NCI-H524 (cell line): ENCODE measurements around the gene MAN1A2.
"Not testable (repeated sequence)": the region's sequence is repeated elsewhere in the genome, so short reads cannot be mapped to it uniquely, and the experiment has no call there.

Experiments
- DNase-seq, 2 experiments: peaks; one replicate each; lab custom pipeline; 2025; lab: John Stamatoyannopoulos, UW

Gene MAN1A2

DNA sequence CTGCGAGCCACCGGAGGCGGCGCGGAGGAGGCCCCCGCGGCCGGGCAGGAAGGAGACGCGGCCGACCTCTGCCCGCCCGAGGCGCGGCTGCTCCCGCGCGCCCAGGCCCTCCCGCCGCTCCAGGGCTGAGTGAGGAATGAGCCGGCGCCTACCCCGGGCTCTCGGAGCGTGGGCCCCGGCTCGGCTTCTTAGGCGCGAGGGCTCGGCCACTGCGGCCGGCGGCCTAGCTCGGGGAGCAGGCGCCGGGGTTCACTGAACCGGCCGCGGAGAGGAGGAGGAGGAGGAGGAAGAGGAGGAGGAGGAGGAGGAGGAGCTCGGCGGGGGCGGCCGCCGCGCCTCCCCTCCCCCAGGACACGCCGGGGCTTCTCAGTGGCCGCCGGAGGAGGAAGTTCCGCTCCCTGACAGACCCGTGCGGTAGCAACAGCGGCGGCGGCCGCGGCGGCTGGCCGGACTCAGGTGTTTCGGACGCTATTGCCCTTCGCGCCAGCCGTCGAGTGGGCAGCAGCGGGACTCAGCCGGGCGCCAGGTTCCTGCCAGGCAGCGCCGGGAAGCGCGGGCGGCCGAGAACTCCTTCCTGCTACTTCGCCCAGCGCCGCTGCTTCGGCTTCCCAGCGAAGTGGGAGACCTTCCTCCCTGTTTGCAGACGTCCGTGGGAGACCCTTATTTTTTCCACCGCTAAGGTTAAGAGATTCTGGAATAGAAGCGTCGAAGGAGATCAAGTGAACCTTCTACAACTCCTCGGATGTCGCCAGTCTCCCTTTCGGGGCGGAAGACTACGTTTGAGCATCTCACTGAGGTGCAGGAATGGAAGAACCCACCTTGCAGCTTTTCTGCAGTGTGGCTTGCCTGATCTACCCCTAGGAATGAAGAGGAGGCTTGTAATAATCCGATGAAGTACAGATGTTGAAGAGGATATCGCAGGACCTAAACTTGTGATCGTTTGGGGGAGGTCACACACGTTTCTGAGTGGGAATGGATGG is at the start of gene MAN1A2:
MAN1A2 (plus strand) TSS at position 404 of the 980 bp plus-strand sequence. CDS start 735 bp downstream, outside the sequence.
- DNase-seq, result peak; percentile 53 to 73

- DNase-seq, result no peak
These were observed 49.2 kb upstream of the MAN1A2 start for GRCh38 chr1:117318011-117318410.

DNA sequence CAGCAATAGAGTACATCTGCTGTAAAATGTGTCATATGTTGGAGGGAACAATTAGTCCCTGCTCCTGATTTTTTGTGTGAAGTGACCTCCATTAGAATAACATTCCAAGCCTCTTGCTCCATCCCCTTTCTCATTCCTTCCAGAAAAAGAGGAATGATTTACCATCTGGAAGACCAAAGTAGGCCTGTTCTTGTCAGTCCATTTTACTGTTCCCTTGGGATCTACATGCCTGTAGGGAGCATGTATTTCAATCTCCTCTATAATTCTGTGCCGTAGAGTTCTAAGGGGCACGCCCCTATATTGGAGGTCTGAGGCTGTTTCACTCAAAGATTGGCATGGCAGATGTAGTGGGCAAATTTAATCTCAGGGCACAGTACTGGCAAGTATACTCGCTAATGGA is 48.8 kb upstream of the MAN1A2 start:
- peak; percentile 9 to 58 for DNase-seq

DNA sequence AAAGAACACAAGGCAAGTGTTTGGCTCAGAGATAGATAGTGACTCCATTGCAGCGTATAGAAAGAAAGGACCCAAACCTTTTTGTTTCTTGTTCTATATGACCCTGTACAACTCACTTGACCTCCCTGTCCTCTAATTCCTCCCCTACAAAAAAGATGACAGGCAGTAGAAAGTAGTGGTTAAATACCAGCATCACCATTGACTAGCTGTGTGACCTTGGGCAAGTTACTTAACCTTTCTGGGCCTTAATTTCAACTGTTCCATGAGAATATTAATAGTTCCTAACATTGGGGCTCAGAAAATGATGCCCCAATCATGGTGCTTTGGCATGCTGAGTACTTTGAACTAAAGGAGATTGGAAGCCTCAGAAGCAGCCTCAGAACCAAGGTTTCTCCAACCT is 46.7 kb upstream of the MAN1A2 start:
- no peak for DNase-seq

GRCh38 chr1:117321680-117322609 is 45.3 kb upstream of the MAN1A2 start:
- DNase-seq, result no peak

GRCh38 chr1:117324357-117324756 is 42.9 kb upstream of the MAN1A2 start:
- no peak for DNase-seq

GRCh38 chr1:117326035-117326434 is 41.2 kb upstream of the MAN1A2 start:
- not testable (repeated sequence) for DNase-seq

DNA sequence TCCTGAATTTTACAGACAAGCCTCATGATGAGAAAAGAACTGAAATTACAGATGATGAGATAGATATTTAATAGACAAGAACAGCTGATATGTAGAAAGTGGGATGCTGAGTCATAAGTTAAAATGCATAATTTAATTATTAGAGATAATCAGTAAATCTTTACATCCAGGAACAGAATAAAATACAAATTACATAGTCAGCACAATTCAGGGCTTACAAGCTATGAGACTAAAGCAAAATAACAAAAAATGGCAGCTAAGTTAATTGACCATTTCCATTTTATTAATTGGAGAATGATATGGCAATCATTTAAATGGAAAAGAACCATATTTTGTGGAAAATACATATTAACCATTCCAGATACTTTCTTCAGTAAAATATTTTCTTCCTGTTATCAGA is 40.2 kb upstream of the MAN1A2 start:
- DNase-seq, result no peak

DNA sequence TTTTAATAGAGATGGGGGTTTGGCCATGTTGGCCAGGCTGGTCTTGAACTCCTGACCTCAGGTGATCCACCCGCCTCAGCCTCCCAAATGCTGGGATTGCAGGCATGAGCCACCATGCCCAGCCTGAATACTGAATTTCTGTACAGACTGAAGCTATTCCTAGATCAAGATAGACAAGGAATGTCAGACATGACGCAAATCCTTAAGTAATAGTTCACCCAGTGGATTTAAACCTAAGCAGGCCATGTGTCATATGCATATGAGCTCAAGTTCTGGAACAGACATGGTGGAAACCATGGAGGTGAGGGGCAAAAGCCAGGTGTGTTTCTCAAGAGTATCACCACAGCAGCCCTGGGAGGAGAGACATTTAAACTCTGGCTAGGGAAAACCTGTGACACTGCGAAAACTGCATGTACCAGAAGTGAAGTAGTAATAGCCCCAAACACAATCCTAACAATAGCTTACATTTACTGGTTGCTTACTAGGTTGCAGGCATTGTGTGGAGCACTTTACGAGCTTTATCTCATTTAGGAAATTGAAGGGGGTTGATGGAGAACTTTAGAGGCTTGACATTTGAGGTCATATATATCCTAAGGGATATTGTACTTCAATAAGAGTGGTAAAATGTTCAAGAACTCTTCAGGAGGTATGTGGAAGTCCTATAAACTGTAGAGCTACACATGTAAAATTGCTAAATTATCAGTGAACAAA is 31.7 kb upstream of the MAN1A2 start:
- DNase-seq, result no peak

DNA sequence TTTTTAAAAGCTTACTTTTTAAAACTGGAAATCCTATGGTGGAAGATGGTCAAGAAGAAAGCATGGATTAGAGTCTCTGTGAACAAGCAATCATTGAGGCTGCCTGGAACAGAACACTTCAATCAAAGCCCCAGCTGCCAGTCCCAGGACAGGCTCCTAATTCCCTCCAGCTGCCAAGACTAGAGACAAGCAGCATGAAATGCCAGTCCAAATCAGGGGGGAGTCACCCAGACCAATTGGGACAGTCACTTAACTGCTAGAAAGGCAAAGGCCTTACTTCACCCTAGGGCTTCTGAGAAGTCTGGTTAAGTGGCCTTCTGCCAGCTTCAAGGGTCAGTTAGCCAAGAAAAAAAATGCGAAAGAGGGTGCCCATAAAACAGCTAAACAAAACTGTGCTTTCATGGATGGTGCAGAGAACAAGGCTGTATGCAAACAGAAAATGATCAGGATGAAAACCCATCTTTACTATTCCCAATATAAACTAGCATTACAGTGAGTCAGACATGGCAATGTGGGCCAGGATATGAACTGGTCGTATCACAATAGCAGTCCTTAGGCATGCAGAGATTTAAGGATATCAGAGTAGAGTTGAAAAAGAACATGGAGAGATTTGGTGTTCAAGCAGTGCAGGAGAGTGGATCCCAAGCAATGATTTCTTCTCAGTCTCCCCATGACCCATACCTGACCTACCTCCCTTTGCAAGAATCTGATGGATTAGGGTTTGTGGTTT is 31.0 kb upstream of the MAN1A2 start:
- peak; percentile 52 to 70 for DNase-seq

GRCh38 chr1:117339866-117340700 is 27.2 kb upstream of the MAN1A2 start:
- peak in 1 of 2 experiments; percentile 7 for DNase-seq

DNA sequence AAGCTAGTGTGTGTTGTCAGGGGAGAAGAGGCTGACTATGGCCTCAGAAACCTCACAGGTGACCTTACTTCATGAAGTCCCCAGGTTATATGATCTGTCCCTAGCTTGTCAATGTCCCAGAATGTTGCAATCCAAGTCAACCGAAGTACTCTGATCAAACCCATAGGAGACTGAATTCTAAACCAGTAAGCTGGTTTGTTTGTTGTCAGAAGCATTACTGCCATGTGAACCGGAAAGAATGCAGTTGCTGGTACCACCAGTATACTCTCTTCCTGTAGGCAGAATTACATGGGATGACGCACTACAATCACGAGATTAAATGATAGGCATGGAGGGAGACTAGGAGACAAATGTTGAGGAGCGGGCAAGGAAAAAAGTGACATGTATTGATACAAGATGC is 26.1 kb upstream of the MAN1A2 start:
- DNase-seq, result no peak

DNA sequence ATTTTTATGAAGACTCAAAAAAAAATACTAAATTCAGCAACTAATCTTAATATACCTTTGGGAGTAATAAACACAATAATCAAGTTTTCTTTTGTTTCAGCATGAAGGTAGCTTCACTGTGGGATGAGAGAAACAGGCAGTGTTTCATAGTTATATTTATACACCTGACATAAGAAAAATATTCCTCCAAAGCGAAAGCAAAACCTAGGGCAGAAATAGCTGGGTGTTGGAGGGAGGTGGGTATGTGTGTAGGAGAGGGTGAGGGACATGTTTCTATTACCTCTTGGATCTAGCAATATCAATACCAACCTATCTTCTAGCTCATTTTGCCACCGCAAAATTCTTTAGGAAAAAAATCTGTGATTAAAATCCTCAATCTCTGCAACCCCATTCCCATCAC is 24.9 kb upstream of the MAN1A2 start:
- no peak for DNase-seq

GRCh38 chr1:117346206-117346928 is 20.9 kb upstream of the MAN1A2 start:
- DNase-seq, result no peak

GRCh38 chr1:117347907-117348306 is 19.3 kb upstream of the MAN1A2 start:
- DNase-seq, result no peak

DNA sequence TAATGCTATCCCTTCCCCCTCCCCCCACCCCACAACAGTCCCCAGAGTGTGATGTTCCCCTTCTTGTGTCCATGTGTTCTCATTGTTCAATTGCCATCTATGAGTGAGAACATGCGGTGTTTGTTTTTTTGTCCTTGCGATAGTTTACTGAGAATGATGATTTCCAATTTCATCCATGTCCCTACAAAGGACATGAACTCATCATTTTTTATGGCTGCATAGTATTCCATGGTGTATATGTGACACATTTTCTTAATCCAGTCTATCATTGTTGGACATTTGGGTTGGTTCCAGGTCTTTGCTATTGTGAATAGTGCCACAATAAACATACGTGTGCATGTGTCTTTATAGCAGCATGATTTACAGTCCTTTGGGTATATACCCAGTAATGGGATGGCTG is 14.6 kb upstream of the MAN1A2 start:
- not testable (repeated sequence) for DNase-seq

- not testable (repeated sequence) for DNase-seq
These were observed 9.2 kb upstream of the MAN1A2 start for GRCh38 chr1:117357833-117358603.

GRCh38 chr1:117358604-117358887 is 8.7 kb upstream of the MAN1A2 start:
- not testable (repeated sequence) for DNase-seq
